ENCODE data around the gene CYBRD1. TPM values are rescaled to one million over a fixed set of nuclear protein-coding genes. Genes with fewer than 3 reads are reported as not detected.

Gene CYBRD1
- total RNA-seq, 1 donor: 338 TPM

DNA sequence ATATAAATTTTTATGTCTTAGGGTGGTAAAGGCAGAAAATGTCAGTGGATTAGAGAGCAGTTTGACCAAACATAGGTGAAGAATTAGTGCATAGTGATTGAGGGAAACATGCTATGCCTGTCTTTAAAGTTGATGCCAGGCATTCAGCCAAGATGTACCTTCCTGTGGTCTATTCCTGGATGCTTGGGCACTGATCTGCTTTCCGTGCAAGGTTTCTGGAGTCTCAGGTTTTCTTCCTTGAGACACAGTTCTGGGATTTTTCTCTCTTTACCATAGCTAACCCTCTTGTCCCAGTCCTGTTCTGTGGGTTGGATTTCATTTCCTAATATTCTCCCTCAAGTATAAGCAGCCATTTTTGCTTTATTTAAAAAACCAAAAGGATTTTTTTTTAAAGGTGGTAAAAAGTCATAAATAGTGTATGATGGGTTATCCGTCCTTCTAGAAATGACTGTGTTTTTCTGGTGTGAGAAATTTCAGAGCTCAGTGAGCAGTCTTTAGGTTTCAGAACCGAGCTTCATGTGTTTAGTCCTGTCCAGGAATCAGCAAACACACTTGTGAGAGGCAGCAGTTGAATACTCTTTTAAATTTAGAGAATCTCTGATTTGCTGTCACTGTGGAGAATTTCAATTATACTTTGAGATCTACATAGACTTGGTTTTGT, 43.0 kb upstream of the CYBRD1 start:
- Histone ChIP-seq H3K4me1 (ENCODE audit: insufficient read depth, low read length) (peaks cover 9% of the 10 kb centered on the region), H3K9me3 (ENCODE audit: low read depth, low read length) (no peaks in the 10 kb centered on the region), H2AFZ (ENCODE audit: low read length) (no peak overlapping the region), H3K36me3 (ENCODE audit: insufficient read depth, low read length) (peaks cover 28% of the 10 kb centered on the region), H3K79me2 (ENCODE audit: insufficient read depth, low read length) (no peaks in the 10 kb centered on the region), H4K20me1 (ENCODE audit: insufficient read depth, low read length) (no peaks in the 10 kb centered on the region), H3K27me3 (ENCODE audit: insufficient read depth, low read length) (no peaks in the 10 kb centered on the region), H3K27ac (ENCODE audit: low read depth, low read length) (no peak overlapping the region), H3K4me2 (ENCODE audit: insufficient read depth, low read length) (no peak overlapping the region), H3K4me3 (ENCODE audit: insufficient read depth, low read length) (no peak overlapping the region)
- DNase-seq (ENCODE audit: insufficient read length, low spot score, missing footprints): no peak
- TF ChIP-seq, protein P1, sequence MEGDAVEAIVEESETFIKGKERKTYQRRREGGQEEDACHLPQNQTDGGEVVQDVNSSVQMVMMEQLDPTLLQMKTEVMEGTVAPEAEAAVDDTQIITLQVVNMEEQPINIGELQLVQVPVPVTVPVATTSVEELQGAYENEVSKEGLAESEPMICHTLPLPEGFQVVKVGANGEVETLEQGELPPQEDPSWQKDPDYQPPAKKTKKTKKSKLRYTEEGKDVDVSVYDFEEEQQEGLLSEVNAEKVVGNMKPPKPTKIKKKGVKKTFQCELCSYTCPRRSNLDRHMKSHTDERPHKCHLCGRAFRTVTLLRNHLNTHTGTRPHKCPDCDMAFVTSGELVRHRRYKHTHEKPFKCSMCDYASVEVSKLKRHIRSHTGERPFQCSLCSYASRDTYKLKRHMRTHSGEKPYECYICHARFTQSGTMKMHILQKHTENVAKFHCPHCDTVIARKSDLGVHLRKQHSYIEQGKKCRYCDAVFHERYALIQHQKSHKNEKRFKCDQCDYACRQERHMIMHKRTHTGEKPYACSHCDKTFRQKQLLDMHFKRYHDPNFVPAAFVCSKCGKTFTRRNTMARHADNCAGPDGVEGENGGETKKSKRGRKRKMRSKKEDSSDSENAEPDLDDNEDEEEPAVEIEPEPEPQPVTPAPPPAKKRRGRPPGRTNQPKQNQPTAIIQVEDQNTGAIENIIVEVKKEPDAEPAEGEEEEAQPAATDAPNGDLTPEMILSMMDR (IDR thresholded peaks at IDR 0.05; ENCODE audit: extremely low read depth, low read depth, low read length): no peak

DNA sequence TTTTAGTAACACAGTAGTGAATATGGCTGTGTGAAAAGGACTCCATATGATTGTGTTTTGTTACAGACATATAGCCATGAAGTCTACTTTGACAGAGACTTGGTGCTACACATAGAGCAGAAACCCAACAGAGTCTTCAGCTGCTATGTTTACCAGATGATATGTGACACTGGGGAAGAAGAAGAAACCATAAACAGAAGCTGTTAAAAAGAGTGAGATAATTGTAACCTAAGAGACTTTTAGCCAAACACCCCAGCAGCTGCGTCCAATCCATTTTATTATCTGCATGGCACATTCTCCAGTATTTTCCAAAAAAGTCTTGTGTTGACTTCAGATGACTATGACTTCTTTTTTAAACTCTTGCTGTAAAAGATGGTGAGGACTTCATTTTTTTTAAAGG, 41.4 kb upstream of the CYBRD1 start:
- no peak overlapping the region for H3K27ac ChIP-seq (ENCODE audit: low read depth, low read length)
- no peak overlapping the region for H3K4me2 ChIP-seq (ENCODE audit: insufficient read depth, low read length)
- no peak overlapping the region for H3K4me3 ChIP-seq (ENCODE audit: insufficient read depth, low read length)
- peaks cover 9% of the 10 kb centered on the region for H3K4me1 ChIP-seq (ENCODE audit: insufficient read depth, low read length)
- H3K9me3 ChIP-seq (ENCODE audit: low read depth, low read length): no peaks in the 10 kb centered on the region
- H3K27me3 ChIP-seq (ENCODE audit: insufficient read depth, low read length): no peaks in the 10 kb centered on the region
- H2AFZ ChIP-seq (ENCODE audit: low read length): no peak overlapping the region
- no peaks in the 10 kb centered on the region for H4K20me1 ChIP-seq (ENCODE audit: insufficient read depth, low read length)
- no peak for DNase-seq (ENCODE audit: insufficient read length, low spot score, missing footprints)
- no peaks in the 10 kb centered on the region for H3K79me2 ChIP-seq (ENCODE audit: insufficient read depth, low read length)
- TF ChIP-seq, protein P1 (IDR thresholded peaks at IDR 0.05; ENCODE audit: extremely low read depth, low read depth, low read length): no peak
- H3K36me3 ChIP-seq (ENCODE audit: insufficient read depth, low read length): peaks cover 17% of the 10 kb centered on the region

DNA sequence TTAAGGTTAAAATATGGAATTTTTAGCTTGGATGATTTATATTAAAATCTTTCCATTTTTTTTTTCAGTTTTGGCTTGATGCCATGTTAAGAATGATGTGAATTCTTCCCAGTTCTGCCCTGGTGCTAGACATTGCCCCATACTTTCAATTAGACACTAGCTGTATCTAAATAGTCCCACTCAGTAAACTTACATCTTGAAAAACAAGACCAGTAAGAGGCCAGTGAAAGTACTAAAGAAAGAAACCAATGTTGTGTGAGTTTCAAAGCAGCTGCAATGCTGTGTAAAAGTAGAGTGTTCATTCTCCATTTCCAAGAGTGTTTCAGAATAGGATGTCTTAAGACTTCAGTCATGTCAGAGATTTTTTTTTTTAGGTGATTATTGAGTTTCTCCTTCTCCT, 40.0 kb upstream of the CYBRD1 start:
- Histone ChIP-seq H3K9me3 (ENCODE audit: low read depth, low read length) (no peaks in the 10 kb centered on the region), H3K4me3 (ENCODE audit: insufficient read depth, low read length) (no peak overlapping the region), H3K4me1 (ENCODE audit: insufficient read depth, low read length) (peaks cover 9% of the 10 kb centered on the region), H2AFZ (ENCODE audit: low read length) (no peak overlapping the region), H3K79me2 (ENCODE audit: insufficient read depth, low read length) (no peaks in the 10 kb centered on the region), H3K27ac (ENCODE audit: low read depth, low read length) (no peak overlapping the region), H3K36me3 (ENCODE audit: insufficient read depth, low read length) (peaks cover 13% of the 10 kb centered on the region), H4K20me1 (ENCODE audit: insufficient read depth, low read length) (no peaks in the 10 kb centered on the region), H3K27me3 (ENCODE audit: insufficient read depth, low read length) (no peaks in the 10 kb centered on the region), H3K4me2 (ENCODE audit: insufficient read depth, low read length) (no peak overlapping the region)
- DNase-seq (ENCODE audit: insufficient read length, low spot score, missing footprints): no peak
- TF ChIP-seq, protein P1 (IDR thresholded peaks at IDR 0.05; ENCODE audit: extremely low read depth, low read depth, low read length): no peak

DNA sequence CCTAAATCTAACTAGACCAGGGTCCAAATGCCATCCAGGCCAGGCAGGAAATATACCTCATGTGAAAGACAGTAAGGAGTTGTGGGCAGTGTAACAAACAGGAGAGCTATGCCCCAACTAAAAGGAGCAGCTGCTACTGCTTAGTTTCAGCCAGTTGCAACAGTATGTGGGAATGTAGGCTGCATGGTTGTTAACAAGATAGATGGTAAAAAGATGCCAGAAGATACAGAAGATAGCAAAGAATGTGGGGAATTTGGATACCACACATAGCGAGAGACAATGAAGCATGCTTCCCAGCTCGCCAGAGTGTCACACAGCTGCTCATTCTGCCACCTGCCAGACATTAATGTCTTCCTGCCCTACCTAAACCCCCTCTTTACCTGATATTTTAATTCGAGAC, 39.4 kb upstream of the CYBRD1 start:
- Histone ChIP-seq H3K27ac (ENCODE audit: low read depth, low read length) (no peak overlapping the region), H3K4me3 (ENCODE audit: insufficient read depth, low read length) (no peak overlapping the region), H3K27me3 (ENCODE audit: insufficient read depth, low read length) (no peaks in the 10 kb centered on the region), H3K4me1 (ENCODE audit: insufficient read depth, low read length) (peaks cover 8% of the 10 kb centered on the region), H4K20me1 (ENCODE audit: insufficient read depth, low read length) (no peaks in the 10 kb centered on the region), H3K36me3 (ENCODE audit: insufficient read depth, low read length) (peaks cover 13% of the 10 kb centered on the region), H2AFZ (ENCODE audit: low read length) (no peak overlapping the region), H3K9me3 (ENCODE audit: low read depth, low read length) (no peaks in the 10 kb centered on the region), H3K79me2 (ENCODE audit: insufficient read depth, low read length) (no peaks in the 10 kb centered on the region), H3K4me2 (ENCODE audit: insufficient read depth, low read length) (no peak overlapping the region)
- no peak for DNase-seq (ENCODE audit: insufficient read length, low spot score, missing footprints)
- TF ChIP-seq, protein P1 (IDR thresholded peaks at IDR 0.05; ENCODE audit: extremely low read depth, low read depth, low read length): no peak

Data from osteoblast (primary cell).